Neural progenitor cell (in vitro differentiated cells): Measurements from ENCODE around the gene RUVBL2.

Experiments
- EZH2 ChIP-seq: fragments of 200-600 bp; sonication (generic); IDR thresholded peaks from 2 replicates; pipeline ENCODE4 v1.6.1; 2017; ENCODE audit warnings: antibody characterized with exemption, mild to moderate bottlenecking, moderate library complexity
- TF ChIP-seq, protein P1 (sequence below): fragments of 200-600 bp; sonication (generic); IDR thresholded peaks from 2 replicates; pipeline ENCODE4 v1.5.1; 2017; ENCODE audit warnings: antibody characterized with exemption, mild to moderate bottlenecking

DNA sequence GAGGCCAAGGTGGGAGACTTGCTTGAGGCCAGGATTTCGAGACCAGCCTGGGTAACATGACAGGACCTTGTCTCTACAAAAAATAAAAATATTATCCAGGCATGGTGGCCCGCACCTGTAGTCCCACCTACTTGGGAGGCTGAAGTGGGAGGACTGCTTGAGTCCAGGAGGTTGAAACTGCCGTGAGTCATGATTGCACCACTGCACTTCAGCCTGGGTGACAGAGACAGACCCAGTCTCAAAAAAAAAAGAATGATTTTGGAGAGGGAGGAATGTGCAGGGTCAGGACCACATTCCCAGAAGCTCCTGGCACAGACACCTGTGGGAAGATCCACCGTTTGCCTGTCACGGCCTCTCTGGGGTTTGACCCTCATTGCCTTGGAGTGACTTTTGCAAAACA is 48.3 kb upstream of the RUVBL2 start:
- TF ChIP-seq, protein P1, sequence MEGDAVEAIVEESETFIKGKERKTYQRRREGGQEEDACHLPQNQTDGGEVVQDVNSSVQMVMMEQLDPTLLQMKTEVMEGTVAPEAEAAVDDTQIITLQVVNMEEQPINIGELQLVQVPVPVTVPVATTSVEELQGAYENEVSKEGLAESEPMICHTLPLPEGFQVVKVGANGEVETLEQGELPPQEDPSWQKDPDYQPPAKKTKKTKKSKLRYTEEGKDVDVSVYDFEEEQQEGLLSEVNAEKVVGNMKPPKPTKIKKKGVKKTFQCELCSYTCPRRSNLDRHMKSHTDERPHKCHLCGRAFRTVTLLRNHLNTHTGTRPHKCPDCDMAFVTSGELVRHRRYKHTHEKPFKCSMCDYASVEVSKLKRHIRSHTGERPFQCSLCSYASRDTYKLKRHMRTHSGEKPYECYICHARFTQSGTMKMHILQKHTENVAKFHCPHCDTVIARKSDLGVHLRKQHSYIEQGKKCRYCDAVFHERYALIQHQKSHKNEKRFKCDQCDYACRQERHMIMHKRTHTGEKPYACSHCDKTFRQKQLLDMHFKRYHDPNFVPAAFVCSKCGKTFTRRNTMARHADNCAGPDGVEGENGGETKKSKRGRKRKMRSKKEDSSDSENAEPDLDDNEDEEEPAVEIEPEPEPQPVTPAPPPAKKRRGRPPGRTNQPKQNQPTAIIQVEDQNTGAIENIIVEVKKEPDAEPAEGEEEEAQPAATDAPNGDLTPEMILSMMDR = no peak
- no peak for TF ChIP-seq EZH2
